HG02870 (cell line): ENCODE data around the gene GHR.

Experiments used
- ATAC-seq: cut with Tn5 transposase; IDR thresholded peaks from one replicate; pipeline ENCODE4 v1.9.1; 2021; ENCODE audit warnings: mild to moderate bottlenecking, moderate library complexity; ENCODE audit not compliant: unreplicated experiment

Gene GHR

DNA sequence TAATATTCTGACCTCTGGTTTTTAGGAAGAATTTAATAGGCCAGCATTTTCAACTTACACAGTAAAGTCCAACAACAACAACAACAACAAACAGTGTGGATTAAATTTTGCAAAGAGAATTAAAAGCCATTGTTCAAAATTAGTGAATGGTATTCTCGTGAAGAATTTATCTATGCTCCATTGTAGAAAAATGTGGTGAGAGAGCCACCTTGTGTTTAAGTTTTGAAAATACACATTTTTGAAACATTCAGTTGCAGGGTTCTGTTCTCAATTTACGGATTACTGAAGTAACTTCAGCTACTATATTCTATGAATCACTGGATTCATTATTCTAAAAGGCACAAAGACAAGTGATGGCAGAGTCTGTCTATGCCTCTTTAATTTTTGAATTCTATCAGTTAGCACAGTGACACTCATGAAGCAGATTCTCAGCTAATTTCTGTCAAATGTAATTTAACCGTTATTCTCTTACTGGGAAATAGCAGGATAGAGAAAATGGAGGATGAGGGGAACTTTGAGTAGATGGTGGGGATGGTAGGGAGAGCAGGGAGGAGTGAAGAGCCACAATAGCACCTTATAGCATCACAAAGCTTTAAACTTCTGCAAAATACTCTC lies 344.4 kb downstream of the GHR start:
- no peak for ATAC-seq

DNA sequence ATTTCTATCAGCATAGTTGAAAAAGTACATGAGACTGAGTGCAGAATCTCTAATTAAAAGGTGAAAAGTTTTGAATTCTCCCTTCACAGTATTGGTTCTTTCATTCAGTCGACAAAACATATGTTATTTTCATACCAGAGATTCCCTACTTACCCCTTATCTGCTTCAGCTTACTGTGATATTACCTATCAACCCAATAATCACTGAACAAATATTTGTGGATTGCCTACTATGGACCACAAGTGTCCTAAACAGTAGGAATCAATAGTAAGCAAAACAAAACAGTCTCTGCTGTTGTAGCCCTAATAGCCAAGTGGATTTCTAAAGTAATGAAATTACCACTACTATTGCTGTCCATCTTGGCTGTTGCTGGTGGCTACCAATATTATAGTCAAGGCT lies 344.9 kb downstream of the GHR start:
- no peak for ATAC-seq

DNA sequence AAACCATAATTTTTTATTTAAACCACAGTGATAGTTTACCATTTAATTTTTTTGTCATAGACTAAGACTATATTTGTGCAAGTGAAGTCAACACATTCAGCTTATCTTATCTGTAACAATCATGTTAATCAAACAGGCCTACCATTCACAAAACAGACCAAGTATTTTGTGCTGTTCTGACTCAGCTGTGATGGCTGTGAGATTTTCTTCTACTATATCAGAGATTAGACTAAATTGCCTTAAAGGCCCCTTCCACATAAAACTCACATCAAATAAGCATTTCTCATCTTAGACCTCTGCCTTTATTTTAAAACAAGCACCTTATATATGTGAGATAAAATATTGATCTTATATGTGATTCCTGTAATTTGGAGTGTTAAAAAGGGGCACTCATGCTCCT lies 346.8 kb downstream of the GHR start:
- ATAC-seq: no peak
